Subcutaneous adipose tissue (tissue), 4 donors: ENCODE measurements around the gene RHEB. TPM values are rescaled to one million over a fixed set of nuclear protein-coding genes. Genes with fewer than 3 reads are reported as not detected.

ENCODE experiments used
- CTCF ChIP-seq: fragments of 450-650 bp; IDR thresholded peaks from one replicate; pipeline ENCODE4 v1.5.1; 2016; ENCODE audit warnings: low read depth, mild to moderate bottlenecking, control low read depth, antibody characterized with exemption, moderate library complexity
- total RNA-seq, 4 donors: library from RNA; depleted of rRNA; stranded (reverse); fragments of >200 nt; gene quantifications; one replicate each; pipeline ENCODE4 v1.1.0, GENCODE V29; 2016

The RHEB gene
- total RNA-seq, 4 donors from 2014 or later, result 98.1 to 132 (median 106) TPM

GRCh38 chr7:151477867-151478266 is 41.8 kb downstream of the RHEB start:
- TF ChIP-seq CTCF, result no peak

- no peak for TF ChIP-seq CTCF
Measured at GRCh38 chr7:151472644-151473380, 46.9 kb downstream of the RHEB start.

GRCh38 chr7:151470711-151471110 is 49.0 kb downstream of the RHEB start:
- TF ChIP-seq CTCF, result no peak

GRCh38 chr7:151469281-151469680 is 50.4 kb downstream of the RHEB start:
- TF ChIP-seq CTCF, result no peak

GRCh38 chr7:151468217-151469018 is 51.3 kb downstream of the RHEB start:
- TF ChIP-seq CTCF, result no peak

GRCh38 chr7:151465169-151465568 is 54.5 kb downstream of the RHEB start:
- TF ChIP-seq CTCF, result no peak

GRCh38 chr7:151462306-151462779 is 57.4 kb downstream of the RHEB start:
- TF ChIP-seq CTCF, result no peak
